ENCODE data around the gene RFNG.

RFNG gene

GRCh38 chr17:81998691-81999438 is 52.7 kb downstream of the RFNG start:
- no peak for DNase-seq

- DNase-seq: no peak
Measured at GRCh38 chr17:81998212-81998611, 53.4 kb downstream of the RFNG start.

Measured in activated CD4-positive, alpha-beta T cell treated with anti-CD3 and anti-CD28 coated beads, Interleukin-2, Interleukin-6, amounts not matched to agents 100 ng/mL and 50 ng/mL, durations not matched to agents 16 hours and 8 hours (primary cell).